BE2C (cell line): ENCODE results near the gene FTCD.

Source experiments
- DNase-seq: peaks from one replicate; pipeline ENCODE4 v3.0.0-alpha.2; 2020
- H3K27me3 ChIP-seq: fragments of 250-450 bp; sonication (Bioruptor Pico); 2 replicates; pipeline ENCODE4 v1.5.1; 2020; ENCODE audit warnings: mild to moderate bottlenecking
- H3K36me3 ChIP-seq: fragments of 250-450 bp; sonication (Bioruptor Pico); 2 replicates; pipeline ENCODE4 v1.5.1; 2020; ENCODE audit warnings: mild to moderate bottlenecking
- H3K4me1 ChIP-seq: fragments of 250-450 bp; sonication (Bioruptor Pico); 2 replicates; pipeline ENCODE4 v1.5.1; 2020
- H3K4me3 ChIP-seq: 2 replicates; pipeline ENCODE4 v1.5.1; 2011; ENCODE audit warnings: low read depth, low read length
- H3K9me3 ChIP-seq: fragments of 250-450 bp; sonication (Bioruptor Pico); 2 replicates; pipeline ENCODE4 v1.5.1; 2020
- CTCF ChIP-seq: IDR thresholded peaks from 2 replicates; pipeline ENCODE4 v1.5.1; 2012; ENCODE audit warnings: mild to moderate bottlenecking, low read depth, low read length

Gene FTCD

GRCh38 chr21:46199436-46200373 is 44.3 kb upstream of the FTCD start:
- Histone ChIP-seq H3K4me1 (no peaks in the 10 kb centered on the region), H3K36me3 (peaks cover 22% of the 10 kb centered on the region), H3K9me3 (no peaks in the 10 kb centered on the region), H3K27me3 (no peaks in the 10 kb centered on the region), H3K4me3 (no peak overlapping the region)
- TF ChIP-seq CTCF: no peak
- DNase-seq: no peak

- no peak for TF ChIP-seq CTCF
- Histone ChIP-seq H3K4me1 (no peaks in the 10 kb centered on the region), H3K27me3 (no peaks in the 10 kb centered on the region), H3K4me3 (no peak overlapping the region), H3K9me3 (no peaks in the 10 kb centered on the region), H3K36me3 (peaks cover 36% of the 10 kb centered on the region)
- DNase-seq: no peak
These were observed 41.4 kb upstream of the FTCD start for GRCh38 chr21:46196733-46197132.

GRCh38 chr21:46195595-46196195 is 40.3 kb upstream of the FTCD start:
- peaks cover 38% of the 10 kb centered on the region for H3K36me3 ChIP-seq
- no peaks in the 10 kb centered on the region for H3K27me3 ChIP-seq
- H3K4me1 ChIP-seq: no peaks in the 10 kb centered on the region; the same call in 1 of the 2 replicates
- no peak overlapping the region for H3K4me3 ChIP-seq
- TF ChIP-seq CTCF: no peak
- no peaks in the 10 kb centered on the region for H3K9me3 ChIP-seq
- DNase-seq: no peak

GRCh38 chr21:46194374-46195334 is 39.3 kb upstream of the FTCD start:
- no peak for DNase-seq
- Histone ChIP-seq H3K27me3 (no peaks in the 10 kb centered on the region), H3K36me3 (peaks cover 32% of the 10 kb centered on the region), H3K9me3 (no peaks in the 10 kb centered on the region), H3K4me1 (peaks cover 2% of the 10 kb centered on the region), H3K4me3 (no peak overlapping the region)
- no peak for TF ChIP-seq CTCF

- H3K27me3 ChIP-seq: no peaks in the 10 kb centered on the region
- DNase-seq: no peak
- peaks cover 31% of the 10 kb centered on the region for H3K36me3 ChIP-seq
- no peak overlapping the region for H3K4me3 ChIP-seq
- TF ChIP-seq CTCF: no peak
- H3K9me3 ChIP-seq: no peaks in the 10 kb centered on the region
- H3K4me1 ChIP-seq: peaks cover 9% of the 10 kb centered on the region
These were observed 38.5 kb upstream of the FTCD start for GRCh38 chr21:46193829-46194373.
